H9 (cell line): ENCODE data around the gene LAIR2. TPM values are rescaled to one million over a fixed set of nuclear protein-coding genes. Genes with fewer than 3 reads are reported as not detected.

Experiments used
- DNase-seq: peaks from one replicate; pipeline ENCODE4 v3.0.0-alpha.2; 2017
- H2AFZ ChIP-seq: one replicate; pipeline ENCODE4 v1.6.1; 2013; ENCODE audit warnings: mild to moderate bottlenecking, low read length, control low read depth, moderate library complexity
- H2AK5ac ChIP-seq: 2 replicates; pipeline ENCODE4 v1.6.1; 2013; ENCODE audit warnings: low read length, control low read depth, mixed read lengths; ENCODE audit not compliant: insufficient read length
- H2BK120ac ChIP-seq: one replicate; pipeline ENCODE4 v1.6.1; 2013; ENCODE audit warnings: low read depth, mild to moderate bottlenecking, low read length, control low read depth, inconsistent platforms; ENCODE audit not compliant: poor library complexity, severe bottlenecking
- H2BK12ac ChIP-seq: 2 replicates; pipeline ENCODE4 v1.6.1; 2013; ENCODE audit warnings: low read length, control low read depth, mixed read lengths, low read depth; ENCODE audit not compliant: insufficient read length
- H2BK15ac ChIP-seq: 2 replicates; pipeline ENCODE4 v1.6.1; 2013; ENCODE audit warnings: low read depth, low read length, control low read depth
- H2BK20ac ChIP-seq: one replicate; pipeline ENCODE4 v1.6.1; 2013; ENCODE audit warnings: low read depth, mild to moderate bottlenecking, low read length, control low read depth, inconsistent platforms; ENCODE audit not compliant: poor library complexity, severe bottlenecking
- H2BK5ac ChIP-seq: 2 replicates; pipeline ENCODE4 v1.6.1; 2013; ENCODE audit warnings: low read length, control low read depth, mixed read lengths; ENCODE audit not compliant: insufficient read length
- H3K14ac ChIP-seq: 2 replicates; pipeline ENCODE4 v1.6.1; 2013; ENCODE audit warnings: low read length, control low read depth; ENCODE audit not compliant: insufficient read depth
- H3K18ac ChIP-seq: 2 replicates; pipeline ENCODE4 v1.6.1; 2013; ENCODE audit warnings: low read depth, mild to moderate bottlenecking, mixed read lengths, low read length, control low read depth; ENCODE audit not compliant: insufficient read length
- H3K23ac ChIP-seq: 2 replicates; pipeline ENCODE4 v1.6.1; 2013; ENCODE audit warnings: low read length, control low read depth, mixed read lengths, low read depth; ENCODE audit not compliant: insufficient read length
- H3K23me2 ChIP-seq: 2 replicates; pipeline ENCODE4 v1.6.1; 2013; ENCODE audit warnings: low read depth, mild to moderate bottlenecking, mixed read lengths, low read length, control low read depth; ENCODE audit not compliant: insufficient read length, poor library complexity, severe bottlenecking
- H3K27ac ChIP-seq: 2 replicates; pipeline ENCODE4 v1.5.1; 2013; ENCODE audit warnings: low read length, control low read depth, mixed read lengths, low read depth; ENCODE audit not compliant: insufficient read length
- H3K27me3 ChIP-seq: 2 replicates; pipeline ENCODE4 v1.6.1; 2013; ENCODE audit warnings: low read length, control low read depth, inconsistent platforms; ENCODE audit not compliant: insufficient read depth
- H3K4ac ChIP-seq: 2 replicates; pipeline ENCODE4 v1.6.1; 2013; ENCODE audit warnings: low read depth, mild to moderate bottlenecking, control low read depth, inconsistent platforms, low read length, moderate library complexity
- H3K4me1 ChIP-seq: 2 replicates; pipeline ENCODE4 v1.6.1; 2013; ENCODE audit warnings: low read length, control low read depth, inconsistent platforms; ENCODE audit not compliant: insufficient read depth
- H3K4me2 ChIP-seq: 2 replicates; pipeline ENCODE4 v1.6.1; 2013; ENCODE audit warnings: low read length, control low read depth, mixed read lengths; ENCODE audit not compliant: insufficient read length, insufficient read depth
- H3K56ac ChIP-seq: 2 replicates; pipeline ENCODE4 v1.6.1; 2013; ENCODE audit warnings: low read depth, mild to moderate bottlenecking, mixed read lengths, low read length, control low read depth; ENCODE audit not compliant: insufficient read length
- H3K79me1 ChIP-seq: 2 replicates; pipeline ENCODE4 v1.6.1; 2013; ENCODE audit warnings: low read depth, mild to moderate bottlenecking, moderate library complexity, low read length, control low read depth, inconsistent platforms; ENCODE audit not compliant: insufficient read depth, poor library complexity, severe bottlenecking
- H3K79me2 ChIP-seq: 2 replicates; pipeline ENCODE4 v1.6.1; 2013; ENCODE audit warnings: low read length, control low read depth, inconsistent platforms; ENCODE audit not compliant: insufficient read depth
- H3K9ac ChIP-seq: 2 replicates; pipeline ENCODE4 v1.6.1; 2013; ENCODE audit warnings: low read length, control low read depth, mixed read lengths; ENCODE audit not compliant: insufficient read length; ENCODE audit errors: extremely low read depth
- H3K9me3 ChIP-seq: one replicate; pipeline ENCODE4 v1.6.1; 2013; ENCODE audit warnings: low read depth, low read length, inconsistent platforms; ENCODE audit not compliant: control insufficient read depth
- H3T11ph ChIP-seq: one replicate; pipeline ENCODE4 v1.6.1; 2013; ENCODE audit warnings: mild to moderate bottlenecking, low read length, control low read depth, inconsistent platforms
- H4K20me1 ChIP-seq: one replicate; pipeline ENCODE4 v1.6.1; 2013; ENCODE audit not compliant: control insufficient read depth, insufficient read length, insufficient read depth
- H4K5ac ChIP-seq: 2 replicates; pipeline ENCODE4 v1.6.1; 2013; ENCODE audit warnings: low read depth, mild to moderate bottlenecking, mixed read lengths, low read length, control low read depth; ENCODE audit not compliant: insufficient read length
- H4K8ac ChIP-seq: replicated peaks from 2 replicates; pipeline ENCODE4 v1.6.1; 2013; ENCODE audit warnings: low read length, control low read depth, mixed read lengths, low read depth; ENCODE audit not compliant: insufficient read length
- H4K91ac ChIP-seq: 2 replicates; pipeline ENCODE4 v1.6.1; 2013; ENCODE audit warnings: low read depth, mild to moderate bottlenecking, moderate library complexity, mixed read lengths, low read length, control low read depth; ENCODE audit not compliant: insufficient read length
- H3K27ac Mint-ChIP-seq, 3 experiments: 2 replicates in 2 of 3; 3 replicates in 1 of 3; pipeline ENCODE4 v1.8.0; 2020 to 2021; ENCODE audit warnings: mixed read lengths in 3 of 3, mild to moderate bottlenecking in 1 of 3, moderate library complexity in 1 of 3
- H3K27me3 Mint-ChIP-seq: 2 replicates; pipeline ENCODE4 v1.8.0; 2021; ENCODE audit warnings: low read depth, mild to moderate bottlenecking, moderate library complexity, mixed read lengths
- H3K36me3 Mint-ChIP-seq, 3 experiments: 2 replicates in 2 of 3; 3 replicates in 1 of 3; pipeline ENCODE4 v1.8.0; 2020 to 2021; ENCODE audit warnings: low read depth in 3 of 3, mixed read lengths in 3 of 3; ENCODE audit not compliant: insufficient read depth in 1 of 3
- H3K4me1 Mint-ChIP-seq, 2 experiments: 2 replicates each; pipeline ENCODE4 v1.8.0; 2020; ENCODE audit warnings: mixed read lengths in 2 of 2
- H3K4me3 Mint-ChIP-seq, 2 experiments: 2 replicates in 1 of 2; 3 replicates in 1 of 2; pipeline ENCODE4 v1.8.0; 2020 to 2021; ENCODE audit warnings: mild to moderate bottlenecking in 2 of 2, mixed read lengths in 2 of 2, moderate library complexity in 1 of 2
- H3K9me3 Mint-ChIP-seq, 2 experiments: 2 replicates in 1 of 2; 3 replicates in 1 of 2; pipeline ENCODE4 v1.8.0; 2020; ENCODE audit warnings: mild to moderate bottlenecking in 2 of 2, mixed read lengths in 2 of 2, moderate library complexity in 1 of 2
- WGBS: extraction: QIAGEN DNeasy Blood & Tissue Kit; methylation state at CpG from one replicate; pipeline ENCODE4 v1.1.7; 2013; ENCODE audit warnings: missing lambda C conversion rate, low lambda C conversion rate, mixed read lengths; ENCODE audit not compliant: insufficient read length; ENCODE audit errors: extremely low coverage; 5-methylcytosine and 5-hydroxymethylcytosine counted together
- total RNA-seq: library from RNA; stranded (reverse); gene quantifications from 2 replicates; pipeline ENCODE4 v1.2.1, GENCODE V29; 2021
- TF ChIP-seq, protein P1 (sequence below): fragments of 200-600 bp; sonication (generic); conservative IDR thresholded peaks from 3 replicates; pipeline ENCODE4 v1.8.0; 2021; ENCODE audit warnings: antibody characterized with exemption, mild to moderate bottlenecking

Gene LAIR2
- total RNA-seq, 1 experiment from 2014 or later, result not detected

GRCh38 chr19:54523403-54523802 is 20.8 kb downstream of the LAIR2 start:
- no peak overlapping the region for H3K14ac ChIP-seq
- H3K27ac ChIP-seq, result no peak overlapping the region
- H3K9ac ChIP-seq, result no peak overlapping the region
- Mint-ChIP-seq H3K4me3 (no peak overlapping the region), H3K27me3 (peaks cover 5% of the 10 kb centered on the region), H3K36me3 (peaks cover 6 to 54% (median 12%) of the 10 kb centered on the region in 3 experiments; a peak in 6 of 7 replicates), H3K9me3 (peaks cover 96 to 97% of the 10 kb centered on the region in 2 experiments), H3K27ac (no peak overlapping the region), H3K4me1 (no peaks in the 10 kb centered on the region)
- no peak overlapping the region for H3T11ph ChIP-seq
- H3K27me3 ChIP-seq, result no peaks in the 10 kb centered on the region
- H3K79me2 ChIP-seq, result no peaks in the 10 kb centered on the region
- no peaks in the 10 kb centered on the region for H3K4me1 ChIP-seq
- TF ChIP-seq, protein P1, sequence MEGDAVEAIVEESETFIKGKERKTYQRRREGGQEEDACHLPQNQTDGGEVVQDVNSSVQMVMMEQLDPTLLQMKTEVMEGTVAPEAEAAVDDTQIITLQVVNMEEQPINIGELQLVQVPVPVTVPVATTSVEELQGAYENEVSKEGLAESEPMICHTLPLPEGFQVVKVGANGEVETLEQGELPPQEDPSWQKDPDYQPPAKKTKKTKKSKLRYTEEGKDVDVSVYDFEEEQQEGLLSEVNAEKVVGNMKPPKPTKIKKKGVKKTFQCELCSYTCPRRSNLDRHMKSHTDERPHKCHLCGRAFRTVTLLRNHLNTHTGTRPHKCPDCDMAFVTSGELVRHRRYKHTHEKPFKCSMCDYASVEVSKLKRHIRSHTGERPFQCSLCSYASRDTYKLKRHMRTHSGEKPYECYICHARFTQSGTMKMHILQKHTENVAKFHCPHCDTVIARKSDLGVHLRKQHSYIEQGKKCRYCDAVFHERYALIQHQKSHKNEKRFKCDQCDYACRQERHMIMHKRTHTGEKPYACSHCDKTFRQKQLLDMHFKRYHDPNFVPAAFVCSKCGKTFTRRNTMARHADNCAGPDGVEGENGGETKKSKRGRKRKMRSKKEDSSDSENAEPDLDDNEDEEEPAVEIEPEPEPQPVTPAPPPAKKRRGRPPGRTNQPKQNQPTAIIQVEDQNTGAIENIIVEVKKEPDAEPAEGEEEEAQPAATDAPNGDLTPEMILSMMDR, result no peak
- peaks cover 87% of the 10 kb centered on the region for H3K9me3 ChIP-seq
- H4K8ac ChIP-seq, result no peak overlapping the region
- H2BK12ac ChIP-seq, result no peak overlapping the region
- no peak overlapping the region for H2BK20ac ChIP-seq
- H2BK15ac ChIP-seq, result no peak overlapping the region
- H3K18ac ChIP-seq, result no peak overlapping the region
- H4K5ac ChIP-seq, result no peak overlapping the region
- no peaks in the 10 kb centered on the region for H3K23me2 ChIP-seq
- no peak overlapping the region for H3K4ac ChIP-seq
- H2AK5ac ChIP-seq, result no peak overlapping the region
- H4K91ac ChIP-seq, result no peak overlapping the region
- WGBS, result no CpG with 5 or more reads among the region's 5 CpGs
- no peaks in the 10 kb centered on the region for H4K20me1 ChIP-seq
- DNase-seq, result no peak
- no peak overlapping the region for H3K4me2 ChIP-seq
- no peaks in the 10 kb centered on the region for H3K79me1 ChIP-seq
- H2BK5ac ChIP-seq, result no peak overlapping the region
- no peak overlapping the region for H3K56ac ChIP-seq
- no peak overlapping the region for H2BK120ac ChIP-seq
- no peak overlapping the region for H2AFZ ChIP-seq
- H3K23ac ChIP-seq, result no peak overlapping the region
